Uterus (tissue), 4 donors: ENCODE data around the gene INTS15. TPM values are rescaled to one million over a fixed set of nuclear protein-coding genes. Genes with fewer than 3 reads are reported as not detected.

Experiments used
- DNase-seq, 2 donors: peaks; one replicate each; pipeline ENCODE4 v3.0.0-alpha.2; 2019 to 2020
- H3K27ac ChIP-seq, 2 donors: fragments of 200-600 bp; sonication (generic); 1 replicate in 1 of 2; 2 replicates in 1 of 2; pipeline ENCODE4 v1.5.1; 2016 to 2018
- H3K27me3 ChIP-seq, 2 donors: fragments of 200-600 bp; sonication (generic); one replicate each; pipeline ENCODE4 v1.5.1; 2018 to 2019; ENCODE audit warnings: control low read depth in 1 of 2
- H3K36me3 ChIP-seq, 2 donors: fragments of 200-600 bp; sonication (generic); one replicate each; pipeline ENCODE4 v1.5.1; 2019; ENCODE audit warnings: control low read depth in 1 of 2
- H3K4me1 ChIP-seq, 2 donors: fragments of 200-600 bp; sonication (generic); one replicate each; pipeline ENCODE4 v1.5.1; 2018 to 2019; ENCODE audit warnings: control low read depth in 1 of 2
- H3K4me3 ChIP-seq, 2 donors: fragments of 200-600 bp; sonication (generic); 1 replicate in 1 of 2; 2 replicates in 1 of 2; pipeline ENCODE4 v1.5.1; 2018 to 2019; ENCODE audit warnings: mild to moderate bottlenecking in 1 of 2
- H3K9me3 ChIP-seq, 2 donors: fragments of 200-600 bp; sonication (generic); one replicate each; pipeline ENCODE4 v1.5.1; 2019; ENCODE audit warnings: control low read depth in 1 of 2
- CTCF ChIP-seq, 4 experiments: fragments of 200-600 bp in 2 of 4; fragments of 450-650 bp in 2 of 4; sonication (generic) in 2 of 4; IDR thresholded peaks; one replicate each; pipeline ENCODE4 v1.5.1; 2016 to 2019; ENCODE audit warnings: antibody characterized with exemption in 4 of 4, mild to moderate bottlenecking in 2 of 4, moderate library complexity in 1 of 4
- POLR2A ChIP-seq, 2 donors: fragments of 450-650 bp; IDR thresholded peaks; one replicate each; pipeline ENCODE4 v1.6.1; 2016; ENCODE audit warnings: antibody characterized with exemption in 2 of 2, mild to moderate bottlenecking in 1 of 2, moderate library complexity in 1 of 2
- intact Hi-C: fragments of 100-400 bp; cut with DNase I; formaldehyde crosslinking; loops from one replicate; pipeline ENCODE4 v1.15.1; 2023; ENCODE audit warnings: low total_unique reads
- total RNA-seq, 4 donors: library from RNA; depleted of rRNA in 3 of 4; stranded (reverse); fragments of >200 nt in 3 of 4; gene quantifications; one replicate each; pipeline versions ENCODE4 v1.1.0 to v1.2.4, GENCODE V29; 2014 to 2023
- donor health status: DM: yes; HTN: yes; CAD: no.

INTS15 gene
- 10 to 100 TPM in 3 of 4 donors, 1 to 10 TPM in 1; 7.6 to 44.1 (median 23.9) TPM for total RNA-seq

- Histone ChIP-seq H3K27me3 (no peaks in the 10 kb centered on the region), H3K36me3 (no peaks in the 10 kb centered on the region), H3K27ac (peak within 1 kb of the TSS; percentile 66 to 85), H3K4me1 (peaks cover 0 to 4% of the 10 kb centered on the region in 2 donors), H3K4me3 (peak within 1 kb of the TSS; percentile 50 to 71), H3K9me3 (no peaks in the 10 kb centered on the region)
- intact Hi-C loops = no loop called here
- TF ChIP-seq CTCF (IDR thresholded peaks at IDR 0.05) = peak; percentile 42 to 97 (median 93)
- TF ChIP-seq POLR2A (IDR thresholded peaks at IDR 0.05) = peak; percentile 40 to 74
- peak; percentile 60 to 77 for DNase-seq
Measured at GRCh38 chr7:6589829-6590644, at the start of gene INTS15. Gene INTS15, plus strand, starts transcription at chr7:6590021. Its CDS starts 263 bp downstream, at chr7:6590284.

GRCh38 chr7:6542368-6542767 is 47.5 kb upstream of the INTS15 start:
- Histone ChIP-seq H3K36me3 (no peaks in the 10 kb centered on the region), H3K4me3 (no peak overlapping the region), H3K27ac (no peak overlapping the region), H3K9me3 (no peaks in the 10 kb centered on the region), H3K27me3 (peaks cover 0 to 8% of the 10 kb centered on the region in 2 donors), H3K4me1 (no peaks in the 10 kb centered on the region)
- intact Hi-C loops = no loop called here
- DNase-seq = no peak
- TF ChIP-seq CTCF (IDR thresholded peaks at IDR 0.05) (no peak), POLR2A (IDR thresholded peaks at IDR 0.05) (no peak)

GRCh38 chr7:6545398-6546126 is 44.3 kb upstream of the INTS15 start:
- H3K4me3 ChIP-seq = no peak overlapping the region
- TF ChIP-seq CTCF (IDR thresholded peaks at IDR 0.05) (no peak), POLR2A (IDR thresholded peaks at IDR 0.05) (no peak)
- no peak for DNase-seq
- intact Hi-C loops = no loop called here
- H3K27ac ChIP-seq = no peak overlapping the region
- no peaks in the 10 kb centered on the region for H3K4me1 ChIP-seq
- H3K27me3 ChIP-seq = no peaks in the 10 kb centered on the region
- no peaks in the 10 kb centered on the region for H3K36me3 ChIP-seq
- H3K9me3 ChIP-seq = no peaks in the 10 kb centered on the region

GRCh38 chr7:6546498-6547251 is 43.1 kb upstream of the INTS15 start:
- H3K27ac ChIP-seq = no peak overlapping the region
- no peaks in the 10 kb centered on the region for H3K36me3 ChIP-seq
- DNase-seq = no peak
- H3K4me3 ChIP-seq = no peak overlapping the region
- no peaks in the 10 kb centered on the region for H3K4me1 ChIP-seq
- no peak for TF ChIP-seq CTCF (IDR thresholded peaks at IDR 0.05)
- no peak for TF ChIP-seq POLR2A (IDR thresholded peaks at IDR 0.05)
- no peaks in the 10 kb centered on the region for H3K9me3 ChIP-seq
- intact Hi-C loops = no loop called here
- no peaks in the 10 kb centered on the region for H3K27me3 ChIP-seq
